H9 (cell line): Measurements from ENCODE around the gene MIS18A. TPM values are rescaled to one million over a fixed set of nuclear protein-coding genes. Genes with fewer than 3 reads are reported as not detected.

Experiments
- DNase-seq: peaks from one replicate; pipeline ENCODE4 v3.0.0-alpha.2; 2017
- H2AFZ ChIP-seq: one replicate; pipeline ENCODE4 v1.6.1; 2013; ENCODE audit warnings: mild to moderate bottlenecking, low read length, control low read depth, moderate library complexity
- H2AK5ac ChIP-seq: 2 replicates; pipeline ENCODE4 v1.6.1; 2013; ENCODE audit warnings: low read length, control low read depth, mixed read lengths; ENCODE audit not compliant: insufficient read length
- H2BK120ac ChIP-seq: one replicate; pipeline ENCODE4 v1.6.1; 2013; ENCODE audit warnings: low read depth, mild to moderate bottlenecking, low read length, control low read depth, inconsistent platforms; ENCODE audit not compliant: poor library complexity, severe bottlenecking
- H2BK12ac ChIP-seq: 2 replicates; pipeline ENCODE4 v1.6.1; 2013; ENCODE audit warnings: low read length, control low read depth, mixed read lengths, low read depth; ENCODE audit not compliant: insufficient read length
- H2BK15ac ChIP-seq: 2 replicates; pipeline ENCODE4 v1.6.1; 2013; ENCODE audit warnings: low read depth, low read length, control low read depth
- H2BK20ac ChIP-seq: one replicate; pipeline ENCODE4 v1.6.1; 2013; ENCODE audit warnings: low read depth, mild to moderate bottlenecking, low read length, control low read depth, inconsistent platforms; ENCODE audit not compliant: poor library complexity, severe bottlenecking
- H2BK5ac ChIP-seq: 2 replicates; pipeline ENCODE4 v1.6.1; 2013; ENCODE audit warnings: low read length, control low read depth, mixed read lengths; ENCODE audit not compliant: insufficient read length
- H3K14ac ChIP-seq: 2 replicates; pipeline ENCODE4 v1.6.1; 2013; ENCODE audit warnings: low read length, control low read depth; ENCODE audit not compliant: insufficient read depth
- H3K18ac ChIP-seq: 2 replicates; pipeline ENCODE4 v1.6.1; 2013; ENCODE audit warnings: low read depth, mild to moderate bottlenecking, mixed read lengths, low read length, control low read depth; ENCODE audit not compliant: insufficient read length
- H3K23ac ChIP-seq: 2 replicates; pipeline ENCODE4 v1.6.1; 2013; ENCODE audit warnings: low read length, control low read depth, mixed read lengths, low read depth; ENCODE audit not compliant: insufficient read length
- H3K23me2 ChIP-seq: 2 replicates; pipeline ENCODE4 v1.6.1; 2013; ENCODE audit warnings: low read depth, mild to moderate bottlenecking, mixed read lengths, low read length, control low read depth; ENCODE audit not compliant: insufficient read length, poor library complexity, severe bottlenecking
- H3K27ac ChIP-seq: 2 replicates; pipeline ENCODE4 v1.5.1; 2013; ENCODE audit warnings: low read length, control low read depth, mixed read lengths, low read depth; ENCODE audit not compliant: insufficient read length
- H3K27me3 ChIP-seq: 2 replicates; pipeline ENCODE4 v1.6.1; 2013; ENCODE audit warnings: low read length, control low read depth, inconsistent platforms; ENCODE audit not compliant: insufficient read depth
- H3K4ac ChIP-seq: 2 replicates; pipeline ENCODE4 v1.6.1; 2013; ENCODE audit warnings: low read depth, mild to moderate bottlenecking, control low read depth, inconsistent platforms, low read length, moderate library complexity
- H3K4me1 ChIP-seq: 2 replicates; pipeline ENCODE4 v1.6.1; 2013; ENCODE audit warnings: low read length, control low read depth, inconsistent platforms; ENCODE audit not compliant: insufficient read depth
- H3K4me2 ChIP-seq: 2 replicates; pipeline ENCODE4 v1.6.1; 2013; ENCODE audit warnings: low read length, control low read depth, mixed read lengths; ENCODE audit not compliant: insufficient read length, insufficient read depth
- H3K56ac ChIP-seq: 2 replicates; pipeline ENCODE4 v1.6.1; 2013; ENCODE audit warnings: low read depth, mild to moderate bottlenecking, mixed read lengths, low read length, control low read depth; ENCODE audit not compliant: insufficient read length
- H3K79me1 ChIP-seq: 2 replicates; pipeline ENCODE4 v1.6.1; 2013; ENCODE audit warnings: low read depth, mild to moderate bottlenecking, moderate library complexity, low read length, control low read depth, inconsistent platforms; ENCODE audit not compliant: insufficient read depth, poor library complexity, severe bottlenecking
- H3K79me2 ChIP-seq: 2 replicates; pipeline ENCODE4 v1.6.1; 2013; ENCODE audit warnings: low read length, control low read depth, inconsistent platforms; ENCODE audit not compliant: insufficient read depth
- H3K9ac ChIP-seq: 2 replicates; pipeline ENCODE4 v1.6.1; 2013; ENCODE audit warnings: low read length, control low read depth, mixed read lengths; ENCODE audit not compliant: insufficient read length; ENCODE audit errors: extremely low read depth
- H3K9me3 ChIP-seq: one replicate; pipeline ENCODE4 v1.6.1; 2013; ENCODE audit warnings: low read depth, low read length, inconsistent platforms; ENCODE audit not compliant: control insufficient read depth
- H3T11ph ChIP-seq: one replicate; pipeline ENCODE4 v1.6.1; 2013; ENCODE audit warnings: mild to moderate bottlenecking, low read length, control low read depth, inconsistent platforms
- H4K20me1 ChIP-seq: one replicate; pipeline ENCODE4 v1.6.1; 2013; ENCODE audit not compliant: control insufficient read depth, insufficient read length, insufficient read depth
- H4K5ac ChIP-seq: 2 replicates; pipeline ENCODE4 v1.6.1; 2013; ENCODE audit warnings: low read depth, mild to moderate bottlenecking, mixed read lengths, low read length, control low read depth; ENCODE audit not compliant: insufficient read length
- H4K8ac ChIP-seq: replicated peaks from 2 replicates; pipeline ENCODE4 v1.6.1; 2013; ENCODE audit warnings: low read length, control low read depth, mixed read lengths, low read depth; ENCODE audit not compliant: insufficient read length
- H4K91ac ChIP-seq: 2 replicates; pipeline ENCODE4 v1.6.1; 2013; ENCODE audit warnings: low read depth, mild to moderate bottlenecking, moderate library complexity, mixed read lengths, low read length, control low read depth; ENCODE audit not compliant: insufficient read length
- H3K27ac Mint-ChIP-seq, 3 experiments: 2 replicates in 2 of 3; 3 replicates in 1 of 3; pipeline ENCODE4 v1.8.0; 2020 to 2021; ENCODE audit warnings: mixed read lengths in 3 of 3, mild to moderate bottlenecking in 1 of 3, moderate library complexity in 1 of 3
- H3K27me3 Mint-ChIP-seq: 2 replicates; pipeline ENCODE4 v1.8.0; 2021; ENCODE audit warnings: low read depth, mild to moderate bottlenecking, moderate library complexity, mixed read lengths
- H3K36me3 Mint-ChIP-seq, 3 experiments: 2 replicates in 2 of 3; 3 replicates in 1 of 3; pipeline ENCODE4 v1.8.0; 2020 to 2021; ENCODE audit warnings: low read depth in 3 of 3, mixed read lengths in 3 of 3; ENCODE audit not compliant: insufficient read depth in 1 of 3
- H3K4me1 Mint-ChIP-seq, 2 experiments: 2 replicates each; pipeline ENCODE4 v1.8.0; 2020; ENCODE audit warnings: mixed read lengths in 2 of 2
- H3K4me3 Mint-ChIP-seq, 2 experiments: 2 replicates in 1 of 2; 3 replicates in 1 of 2; pipeline ENCODE4 v1.8.0; 2020 to 2021; ENCODE audit warnings: mild to moderate bottlenecking in 2 of 2, mixed read lengths in 2 of 2, moderate library complexity in 1 of 2
- H3K9me3 Mint-ChIP-seq, 2 experiments: 2 replicates in 1 of 2; 3 replicates in 1 of 2; pipeline ENCODE4 v1.8.0; 2020; ENCODE audit warnings: mild to moderate bottlenecking in 2 of 2, mixed read lengths in 2 of 2, moderate library complexity in 1 of 2
- CTCF ChIP-seq: fragments of 200-600 bp; sonication (generic); conservative IDR thresholded peaks from 3 replicates; pipeline ENCODE4 v1.8.0; 2021; ENCODE audit warnings: antibody characterized with exemption, mild to moderate bottlenecking
- WGBS: extraction: QIAGEN DNeasy Blood & Tissue Kit; methylation state at CpG from one replicate; pipeline ENCODE4 v1.1.7; 2013; ENCODE audit warnings: missing lambda C conversion rate, low lambda C conversion rate, mixed read lengths; ENCODE audit not compliant: insufficient read length; ENCODE audit errors: extremely low coverage; 5-methylcytosine and 5-hydroxymethylcytosine counted together
- total RNA-seq: library from RNA; stranded (reverse); gene quantifications from 2 replicates; pipeline ENCODE4 v1.2.1, GENCODE V29; 2021

Gene MIS18A
- total RNA-seq, 1 experiment from 2014 or later: 56.5 TPM

- DNase-seq: no peak
- Histone ChIP-seq H3K9ac (no peak overlapping the region), H3K9me3 (no peaks in the 10 kb centered on the region), H2BK120ac (no peak overlapping the region), H3K56ac (no peak overlapping the region), H3K4me1 (no peaks in the 10 kb centered on the region), H3K23ac (no peak overlapping the region), H2BK12ac (no peak overlapping the region), H3K14ac (no peak overlapping the region), H2AK5ac (no peak overlapping the region), H2BK20ac (no peak overlapping the region), H3K23me2 (no peaks in the 10 kb centered on the region), H3K79me1 (no peaks in the 10 kb centered on the region), H3K27me3 (no peaks in the 10 kb centered on the region), H2BK5ac (no peak overlapping the region), H3T11ph (no peak overlapping the region), H4K8ac (no peak overlapping the region), H2BK15ac (no peak overlapping the region), H3K4me2 (no peak overlapping the region), H4K91ac (no peak overlapping the region), H3K27ac (no peak overlapping the region), H4K20me1 (no peaks in the 10 kb centered on the region), H3K79me2 (no peaks in the 10 kb centered on the region), H3K4ac (no peak overlapping the region), H4K5ac (no peak overlapping the region), H2AFZ (no peak overlapping the region), H3K18ac (no peak overlapping the region)
- peaks cover 35 to 86% (median 75%) of the 10 kb centered on the region in 3 experiments for H3K36me3 Mint-ChIP-seq
- H3K27me3 Mint-ChIP-seq: no peaks in the 10 kb centered on the region
- H3K4me3 Mint-ChIP-seq: no peak overlapping the region
- no peak overlapping the region for H3K27ac Mint-ChIP-seq
- peaks cover 17 to 19% of the 10 kb centered on the region in 2 experiments for H3K4me1 Mint-ChIP-seq
- no peaks in the 10 kb centered on the region for H3K9me3 Mint-ChIP-seq
- no CpG with 5 or more reads among the region's 3 CpGs for WGBS
- no peak for TF ChIP-seq CTCF
Observed at GRCh38 chr21:32328595-32328994, 49.7 kb upstream of the MIS18A start.
